Neuron (in vitro differentiated cells): ENCODE data around the gene TMEM154.

Experiments
- H2AFZ ChIP-seq: one replicate; pipeline ENCODE4 v1.6.1; 2013; ENCODE audit warnings: low read depth, mild to moderate bottlenecking, inconsistent platforms, low read length, moderate library complexity
- H3K27me3 ChIP-seq: one replicate; pipeline ENCODE4 v1.6.1; 2013; ENCODE audit warnings: low read length; ENCODE audit not compliant: insufficient read depth
- H3K36me3 ChIP-seq: one replicate; pipeline ENCODE4 v1.6.1; 2013; ENCODE audit warnings: low read length; ENCODE audit not compliant: insufficient read depth
- H3K4me1 ChIP-seq: one replicate; pipeline ENCODE4 v1.6.1; 2013; ENCODE audit warnings: low read length; ENCODE audit not compliant: insufficient read depth
- H3K4me3 ChIP-seq: 2 replicates; pipeline ENCODE4 v1.5.1; 2013; ENCODE audit warnings: mild to moderate bottlenecking, low read length, moderate library complexity
- H3K9me3 ChIP-seq: one replicate; pipeline ENCODE4 v1.6.1; 2013; ENCODE audit warnings: low read length

The TMEM154 gene

DNA sequence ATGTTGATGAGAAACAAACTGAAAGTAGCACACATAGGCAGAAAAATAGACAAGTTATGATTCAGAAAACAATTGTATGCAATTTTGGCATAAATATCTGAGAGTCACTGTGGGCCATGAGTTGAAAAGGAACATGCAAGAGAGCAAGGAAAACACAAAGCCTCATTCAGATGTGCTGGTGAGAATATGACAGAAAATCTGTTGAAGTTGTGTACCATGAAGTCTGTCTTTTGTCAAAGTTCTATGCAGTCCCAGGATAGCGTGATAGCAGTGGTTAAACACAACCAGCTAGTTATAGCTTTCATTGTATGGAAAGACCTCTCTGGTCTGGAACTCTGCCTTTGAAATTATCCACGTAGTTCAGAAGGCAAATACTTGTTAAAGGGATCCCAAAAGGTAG, 53.0 kb downstream of the TMEM154 start:
- no peaks in the 10 kb centered on the region for H3K27me3 ChIP-seq
- H2AFZ ChIP-seq, result no peak overlapping the region
- H3K4me1 ChIP-seq, result no peaks in the 10 kb centered on the region
- no peak overlapping the region for H3K4me3 ChIP-seq
- H3K36me3 ChIP-seq, result no peaks in the 10 kb centered on the region
- H3K9me3 ChIP-seq, result no peaks in the 10 kb centered on the region

DNA sequence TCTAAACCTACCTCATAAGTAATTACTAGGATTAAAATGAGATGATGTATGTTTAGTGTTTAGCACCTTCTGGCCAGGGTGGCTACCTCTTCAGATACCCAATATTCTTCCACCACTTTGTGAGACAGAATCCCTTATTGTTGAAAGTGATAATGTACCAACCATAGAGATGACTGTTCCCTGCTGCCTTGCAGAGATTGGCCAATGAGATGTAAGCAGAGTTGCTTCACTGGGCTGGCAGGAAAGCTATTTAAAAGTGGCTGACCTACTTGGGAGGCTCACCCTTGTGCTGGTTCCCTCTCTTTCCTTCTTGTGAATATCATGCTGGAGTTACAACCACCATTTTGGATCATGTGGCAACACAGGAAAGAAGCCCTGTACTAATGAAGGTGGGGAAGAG, 58.9 kb downstream of the TMEM154 start:
- Histone ChIP-seq H3K36me3 (no peaks in the 10 kb centered on the region), H3K9me3 (no peaks in the 10 kb centered on the region), H2AFZ (no peak overlapping the region), H3K4me3 (no peak overlapping the region), H3K4me1 (no peaks in the 10 kb centered on the region), H3K27me3 (peaks cover 12% of the 10 kb centered on the region)

DNA sequence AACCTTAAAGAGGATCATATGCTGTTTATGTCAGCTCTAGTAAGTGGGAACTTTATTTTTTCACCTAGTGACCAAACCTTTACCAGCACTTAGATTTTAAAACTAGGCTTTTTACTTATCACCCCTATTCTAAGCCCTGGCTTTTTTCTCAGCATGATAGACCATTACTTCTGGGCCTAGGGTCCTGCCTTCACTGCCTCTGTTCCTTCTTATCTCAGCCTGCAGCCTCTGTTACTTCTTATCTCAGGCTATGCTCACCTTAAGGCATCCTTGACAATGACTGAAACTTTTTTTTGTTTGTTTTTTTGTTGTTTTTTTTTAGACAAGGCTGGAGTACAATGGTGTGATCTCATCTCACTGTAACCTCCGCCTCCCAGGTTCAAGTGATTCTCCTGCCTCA, 59.6 kb downstream of the TMEM154 start:
- no peak overlapping the region for H3K4me3 ChIP-seq
- H3K27me3 ChIP-seq, result peaks cover 12% of the 10 kb centered on the region
- H3K36me3 ChIP-seq, result no peaks in the 10 kb centered on the region
- no peaks in the 10 kb centered on the region for H3K9me3 ChIP-seq
- H3K4me1 ChIP-seq, result no peaks in the 10 kb centered on the region
- no peak overlapping the region for H2AFZ ChIP-seq

DNA sequence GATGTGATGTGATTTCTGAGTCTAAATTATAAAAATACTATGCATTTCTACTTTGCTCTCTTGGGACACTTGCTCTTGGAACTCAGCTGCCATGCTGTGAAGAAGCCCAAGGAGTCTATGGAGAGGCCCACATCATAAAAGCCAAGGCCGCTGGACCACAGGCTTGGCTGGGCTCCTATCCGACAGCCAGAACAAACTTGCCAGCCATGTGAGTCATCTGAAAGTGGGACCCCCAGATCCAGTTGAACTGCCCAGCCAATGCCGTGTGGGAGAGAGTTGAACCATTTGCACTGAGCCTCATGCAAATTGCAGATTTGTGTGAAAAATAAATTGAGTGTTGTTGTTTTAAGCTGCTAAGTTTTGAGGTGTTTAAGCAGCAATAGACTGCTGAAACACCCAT, 60.2 kb downstream of the TMEM154 start:
- peaks cover 14% of the 10 kb centered on the region for H3K27me3 ChIP-seq
- no peaks in the 10 kb centered on the region for H3K4me1 ChIP-seq
- no peaks in the 10 kb centered on the region for H3K9me3 ChIP-seq
- no peaks in the 10 kb centered on the region for H3K36me3 ChIP-seq
- no peak overlapping the region for H2AFZ ChIP-seq
- H3K4me3 ChIP-seq, result no peak overlapping the region

DNA sequence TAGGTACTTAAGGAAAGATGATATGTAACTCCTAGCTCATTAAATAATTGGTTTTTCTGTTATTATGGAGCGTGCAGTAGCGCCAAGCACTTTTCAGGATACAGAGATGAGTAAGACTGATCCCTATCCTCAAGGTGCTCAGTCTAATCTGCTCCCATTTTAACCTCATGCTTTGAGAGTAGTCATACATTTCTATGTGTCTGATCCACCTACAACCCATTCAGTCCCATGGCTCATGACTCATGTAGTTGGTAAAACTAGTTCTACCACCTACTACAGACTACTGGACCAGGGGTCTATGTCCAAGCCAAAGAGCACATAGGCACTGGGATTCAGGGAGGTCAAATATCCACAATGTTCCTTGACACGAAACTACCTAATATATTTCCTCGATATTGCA, 60.8 kb downstream of the TMEM154 start:
- H3K9me3 ChIP-seq, result no peaks in the 10 kb centered on the region
- H3K27me3 ChIP-seq, result peaks cover 15% of the 10 kb centered on the region
- no peaks in the 10 kb centered on the region for H3K4me1 ChIP-seq
- H3K4me3 ChIP-seq, result no peak overlapping the region
- no peaks in the 10 kb centered on the region for H3K36me3 ChIP-seq
- no peak overlapping the region for H2AFZ ChIP-seq

DNA sequence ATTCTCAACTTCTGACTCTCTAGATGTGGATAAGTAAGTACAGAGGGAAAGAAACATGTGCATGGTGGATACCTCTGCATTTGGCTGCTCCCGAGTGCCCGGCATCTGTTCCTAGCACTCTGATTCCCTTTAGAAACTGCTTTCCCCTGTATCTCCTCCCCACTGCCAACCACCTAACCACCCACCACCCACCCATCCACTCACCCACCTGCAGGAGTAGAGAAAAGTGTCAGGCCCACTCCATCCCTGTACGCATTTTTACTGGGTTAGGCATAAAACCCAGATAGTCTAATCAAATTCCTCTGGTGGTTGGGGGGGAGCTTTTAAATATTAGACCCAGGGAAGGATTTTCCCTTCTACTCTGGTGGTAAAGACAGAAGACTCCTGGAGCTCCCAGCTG, 63.0 kb downstream of the TMEM154 start:
- Histone ChIP-seq H3K36me3 (no peaks in the 10 kb centered on the region), H2AFZ (no peak overlapping the region), H3K9me3 (no peaks in the 10 kb centered on the region), H3K27me3 (peaks cover 22% of the 10 kb centered on the region), H3K4me3 (no peak overlapping the region), H3K4me1 (no peaks in the 10 kb centered on the region)

DNA sequence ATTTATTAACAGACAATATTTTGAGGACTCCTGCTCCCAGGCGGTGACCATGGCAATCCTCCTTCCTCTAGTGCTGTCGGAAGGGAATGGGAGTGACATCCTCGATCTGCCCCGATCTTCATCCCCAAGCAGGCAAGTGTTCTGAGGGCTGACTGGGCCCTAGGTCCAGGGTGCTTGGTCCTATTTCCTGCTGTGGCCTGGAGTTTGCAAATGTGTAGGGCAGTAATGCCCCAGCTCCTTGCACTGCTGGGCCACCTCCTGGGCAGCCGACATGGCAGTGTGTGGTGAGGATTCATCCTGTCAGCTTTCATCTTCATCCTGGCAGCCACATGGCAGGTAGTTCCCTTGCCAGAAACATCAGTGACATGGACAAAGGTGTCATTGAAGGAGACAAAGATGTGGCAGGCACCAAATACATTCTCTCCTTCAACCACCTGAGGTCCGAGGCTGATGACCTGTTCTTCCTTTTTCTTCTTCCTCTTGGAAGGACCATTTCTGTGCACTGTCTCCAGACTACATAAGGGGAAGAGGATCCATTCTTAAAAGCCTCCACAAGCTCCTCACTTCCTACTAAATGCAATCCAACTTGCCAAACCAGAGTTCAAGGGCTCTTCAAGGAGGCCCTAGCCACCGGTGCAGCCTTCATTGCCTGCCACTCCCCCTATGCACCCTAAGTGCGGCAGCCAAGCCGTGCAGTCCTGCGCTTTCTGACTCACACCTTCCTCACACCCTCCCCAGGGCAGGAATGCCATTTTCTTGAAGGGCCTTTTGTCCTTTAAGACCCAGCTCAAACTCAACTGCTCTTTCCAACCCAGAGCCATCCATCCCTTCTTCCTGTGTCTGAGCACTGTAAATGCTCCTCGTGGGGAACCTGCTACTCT, 65.7 kb downstream of the TMEM154 start:
- Histone ChIP-seq H3K27me3 (peaks cover 24% of the 10 kb centered on the region), H3K9me3 (no peaks in the 10 kb centered on the region), H3K4me3 (no peak overlapping the region), H3K36me3 (no peaks in the 10 kb centered on the region), H2AFZ (no peak overlapping the region), H3K4me1 (no peaks in the 10 kb centered on the region)

DNA sequence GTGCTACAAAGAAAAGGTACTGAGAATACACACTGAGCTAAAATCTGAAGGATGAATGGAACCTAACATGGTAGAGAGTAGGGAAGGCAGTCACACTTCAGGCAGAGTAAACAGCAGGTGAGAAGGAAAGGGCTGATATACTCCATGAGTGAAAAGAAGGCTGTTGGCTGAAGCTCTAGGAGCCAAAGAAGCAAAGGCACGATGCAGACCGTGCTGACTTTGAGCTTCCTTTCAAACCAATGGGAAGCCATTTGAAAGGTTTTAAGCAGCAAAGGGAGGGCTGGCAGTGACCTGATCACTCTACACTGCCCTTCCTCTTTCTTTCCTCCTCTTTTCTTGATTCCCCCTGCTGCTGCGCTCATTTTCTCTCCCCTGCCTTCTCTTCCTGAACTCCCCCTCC, 66.4 kb downstream of the TMEM154 start:
- Histone ChIP-seq H3K27me3 (peaks cover 24% of the 10 kb centered on the region), H3K4me3 (no peak overlapping the region), H3K4me1 (no peaks in the 10 kb centered on the region), H2AFZ (no peak overlapping the region), H3K36me3 (no peaks in the 10 kb centered on the region), H3K9me3 (no peaks in the 10 kb centered on the region)

DNA sequence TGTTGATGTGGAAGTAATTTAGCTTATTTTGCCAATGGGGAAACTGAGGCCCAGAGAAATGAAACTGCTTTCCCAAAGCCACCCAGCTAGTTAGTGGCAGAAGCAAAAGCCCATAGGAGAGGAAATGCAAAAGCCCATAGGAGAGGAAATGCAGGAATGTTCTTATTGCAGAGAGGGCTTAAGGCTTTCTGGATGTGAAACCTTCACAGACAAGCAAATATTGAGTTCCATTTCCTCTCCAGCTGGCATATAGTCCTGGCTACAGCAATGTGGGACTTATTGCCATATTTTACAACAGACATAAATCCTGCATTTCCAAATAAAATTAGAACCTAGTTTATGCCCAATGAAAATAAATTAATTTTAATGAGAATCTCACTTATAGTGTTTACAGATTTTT, 69.7 kb downstream of the TMEM154 start:
- no peak overlapping the region for H2AFZ ChIP-seq
- no peaks in the 10 kb centered on the region for H3K36me3 ChIP-seq
- peaks cover 13% of the 10 kb centered on the region for H3K27me3 ChIP-seq
- H3K4me1 ChIP-seq, result peaks cover 24% of the 10 kb centered on the region
- no peak overlapping the region for H3K4me3 ChIP-seq
- no peaks in the 10 kb centered on the region for H3K9me3 ChIP-seq

DNA sequence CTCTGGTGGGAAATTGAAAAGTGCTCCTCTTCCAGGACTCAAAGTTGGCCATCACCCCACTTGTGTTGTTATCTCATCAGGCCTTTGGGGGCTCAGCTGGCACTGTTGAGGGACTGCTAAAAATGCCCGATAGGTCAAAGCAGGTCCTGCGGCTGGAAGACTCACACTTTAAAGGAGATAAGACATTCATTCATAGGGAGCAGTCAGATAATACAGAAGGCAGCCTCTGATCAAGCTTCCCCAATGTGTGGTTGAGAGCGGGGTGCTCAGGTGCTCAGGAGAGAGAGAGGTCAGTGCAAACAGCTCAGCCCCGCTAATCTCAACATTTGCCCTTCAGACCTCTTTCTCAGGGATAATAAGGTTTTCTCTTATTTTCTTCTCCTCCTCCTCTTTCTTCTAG, 70.3 kb downstream of the TMEM154 start:
- peaks cover 11% of the 10 kb centered on the region for H3K27me3 ChIP-seq
- no peaks in the 10 kb centered on the region for H3K9me3 ChIP-seq
- no peak overlapping the region for H2AFZ ChIP-seq
- H3K36me3 ChIP-seq, result no peaks in the 10 kb centered on the region
- H3K4me1 ChIP-seq, result peaks cover 25% of the 10 kb centered on the region
- no peak overlapping the region for H3K4me3 ChIP-seq

DNA sequence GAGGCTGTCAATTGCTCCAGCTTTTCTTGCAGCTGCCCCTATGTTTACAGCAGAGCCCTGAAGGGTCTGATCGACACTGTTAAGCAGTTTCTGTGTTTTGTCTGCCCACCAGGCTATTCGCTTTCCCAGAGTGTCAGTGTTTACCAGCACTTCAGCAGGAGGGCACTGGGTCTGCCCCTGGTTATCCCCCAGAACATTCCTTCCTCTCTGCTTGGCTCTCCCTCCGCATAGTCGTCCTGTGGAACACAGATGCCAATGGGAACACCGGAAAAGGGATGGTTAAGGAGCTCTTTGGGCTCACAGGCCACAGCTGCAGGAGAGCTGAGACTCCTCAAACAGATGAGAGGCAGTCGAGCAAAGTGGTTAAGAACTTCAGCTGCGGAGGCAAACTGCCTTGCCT, 72.6 kb downstream of the TMEM154 start:
- H2AFZ ChIP-seq, result peak overlapping the region; percentile 64
- H3K36me3 ChIP-seq, result no peaks in the 10 kb centered on the region
- peaks cover 3% of the 10 kb centered on the region for H3K27me3 ChIP-seq
- peaks cover 25% of the 10 kb centered on the region for H3K4me1 ChIP-seq
- peaks cover 3% of the 10 kb centered on the region for H3K9me3 ChIP-seq
- H3K4me3 ChIP-seq, result peak overlapping the region; percentile 15

DNA sequence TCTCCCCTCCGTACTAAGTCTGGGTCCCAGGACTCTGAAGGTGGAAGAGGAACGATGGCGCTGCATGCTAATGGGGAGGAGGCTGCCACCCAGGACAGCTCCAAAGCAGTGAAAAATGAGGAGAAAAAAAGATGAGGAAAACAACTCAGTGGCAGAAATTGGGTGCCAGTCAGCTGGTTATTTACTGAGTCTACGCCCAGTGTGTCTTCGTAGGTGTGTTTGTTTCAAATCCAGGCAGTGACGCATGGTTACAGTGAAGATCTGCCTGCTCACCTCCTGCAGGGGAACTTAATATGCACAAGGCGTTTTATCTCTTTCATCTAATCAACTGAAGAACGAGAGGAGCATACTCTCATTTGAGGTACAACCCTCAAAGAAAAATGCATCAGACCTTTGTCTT, 73.0 kb downstream of the TMEM154 start:
- Histone ChIP-seq H3K4me3 (peak overlapping the region; percentile 15), H3K36me3 (no peaks in the 10 kb centered on the region), H3K9me3 (peaks cover 3% of the 10 kb centered on the region), H3K4me1 (peaks cover 25% of the 10 kb centered on the region), H2AFZ (peak overlapping the region; percentile 64), H3K27me3 (peaks cover 3% of the 10 kb centered on the region)

DNA sequence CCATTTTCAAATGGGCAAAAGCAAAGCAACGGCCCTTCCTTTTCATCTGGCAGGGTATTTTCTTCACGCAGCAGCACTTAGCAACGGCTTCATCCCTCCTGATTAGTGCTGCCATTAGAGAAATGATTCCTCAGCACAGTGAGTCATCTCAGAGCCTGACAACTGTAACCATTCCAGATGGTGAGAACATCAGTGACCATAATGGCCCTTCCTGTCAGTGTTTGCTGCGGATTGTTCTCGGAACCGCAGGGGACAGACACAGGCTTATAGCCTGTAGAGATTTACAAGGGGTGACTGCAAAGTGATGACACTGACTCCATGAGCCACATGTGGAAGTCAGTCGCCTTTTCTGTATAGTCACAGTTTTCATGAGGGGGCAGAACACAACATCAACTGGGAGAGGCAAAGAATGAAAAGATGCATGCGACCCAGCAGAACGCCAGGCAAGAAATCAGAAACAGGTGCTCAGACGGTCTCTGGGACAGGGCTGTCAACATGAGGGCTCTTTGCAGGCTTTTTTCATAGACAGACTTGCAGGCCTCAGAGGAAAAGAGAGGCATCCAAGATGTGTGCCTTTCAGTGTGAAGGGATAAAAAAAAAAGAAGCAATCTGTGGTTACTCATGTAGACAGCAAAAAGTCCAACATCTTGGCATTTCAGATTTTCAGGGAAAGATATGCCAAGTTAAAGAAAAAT, 74.0 kb downstream of the TMEM154 start:
- Histone ChIP-seq H3K4me1 (peaks cover 25% of the 10 kb centered on the region), H3K36me3 (no peaks in the 10 kb centered on the region), H3K9me3 (peaks cover 3% of the 10 kb centered on the region), H3K4me3 (peak overlapping the region; percentile 11), H3K27me3 (peaks cover 3% of the 10 kb centered on the region), H2AFZ (peak overlapping the region; percentile 23)
